HG03139 (cell line): ENCODE results near the gene CTU2.

Source experiments
- ATAC-seq: cut with Tn5 transposase; IDR thresholded peaks from one replicate; pipeline ENCODE4 v1.9.1; 2021; ENCODE audit not compliant: unreplicated experiment

The CTU2 gene

DNA sequence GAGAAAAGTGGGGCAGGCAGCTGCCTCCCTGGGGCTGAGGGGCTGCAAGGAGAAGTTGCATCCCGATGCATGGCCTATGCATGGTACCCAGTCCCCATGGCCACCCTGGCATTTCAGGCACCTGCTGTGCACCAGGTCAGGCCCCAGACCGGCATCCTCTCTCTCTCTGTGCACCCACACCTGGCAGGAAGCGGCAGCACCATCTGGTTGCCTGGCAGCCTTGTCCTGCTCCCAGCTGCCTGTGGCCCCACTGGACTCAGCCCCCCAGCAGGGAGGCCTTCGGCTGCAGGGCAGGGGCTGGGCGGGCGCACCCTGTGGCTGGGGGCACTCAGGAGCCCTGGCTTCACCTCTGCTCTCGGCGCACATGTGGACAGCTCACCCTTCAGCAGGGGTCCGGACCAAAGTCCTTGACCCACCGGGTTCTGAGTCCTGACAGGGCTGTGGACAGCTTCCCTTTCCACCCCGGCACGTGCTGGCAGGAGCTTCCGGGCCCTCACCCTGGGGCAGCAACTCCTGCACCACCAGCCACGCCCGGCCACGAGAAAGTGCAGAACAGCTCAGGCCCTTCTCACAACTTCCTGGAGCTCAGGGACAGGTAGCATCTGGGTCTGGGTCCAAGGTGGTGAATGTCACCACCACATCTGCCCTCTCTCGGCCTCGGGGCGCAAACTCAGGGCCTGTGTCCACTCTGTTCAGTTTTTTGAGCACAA, 36.7 kb downstream of the CTU2 start:
- ATAC-seq = no peak

DNA sequence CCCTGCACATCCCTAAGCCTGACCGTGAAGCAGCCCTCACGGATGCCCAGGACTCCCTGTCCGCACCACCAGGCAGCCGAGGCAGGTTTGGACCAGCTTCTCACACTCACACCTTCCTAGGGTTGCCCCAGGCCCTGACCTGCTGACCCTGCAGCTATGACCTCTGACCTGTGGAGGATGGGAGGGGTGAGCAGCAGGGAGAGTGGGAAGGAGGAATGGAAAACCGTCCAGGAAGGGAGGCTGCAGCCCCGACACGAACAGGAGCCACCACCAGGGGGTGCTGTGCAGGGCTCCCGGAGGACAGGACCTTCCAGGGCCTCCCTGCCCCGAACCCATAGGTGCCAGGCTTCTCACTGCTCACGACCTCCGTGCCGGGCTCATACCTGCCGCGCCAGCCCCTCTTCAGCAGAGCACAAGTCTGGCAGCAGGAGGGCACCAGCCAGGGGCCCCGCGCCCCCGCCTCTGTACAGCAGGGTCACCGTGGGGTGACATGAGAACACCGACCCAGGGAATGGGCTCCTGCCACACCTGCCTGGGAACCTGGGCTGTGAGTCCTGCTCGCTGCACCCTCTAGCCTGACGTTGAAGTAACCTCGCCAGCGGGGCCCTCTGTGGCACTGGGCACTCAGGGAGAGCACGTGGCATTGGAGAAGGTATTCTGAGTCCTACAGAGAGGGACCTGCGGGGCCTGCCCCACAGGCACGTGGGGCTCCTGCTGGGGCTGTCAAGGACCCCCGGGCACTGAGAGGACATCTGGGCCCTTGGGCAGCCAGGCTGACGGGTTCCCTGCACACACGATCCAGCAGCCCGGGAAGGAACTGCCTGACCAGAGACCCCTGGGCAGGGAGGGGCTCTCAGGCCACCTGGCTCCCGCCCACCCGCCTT, 37.6 kb downstream of the CTU2 start:
- no peak for ATAC-seq

DNA sequence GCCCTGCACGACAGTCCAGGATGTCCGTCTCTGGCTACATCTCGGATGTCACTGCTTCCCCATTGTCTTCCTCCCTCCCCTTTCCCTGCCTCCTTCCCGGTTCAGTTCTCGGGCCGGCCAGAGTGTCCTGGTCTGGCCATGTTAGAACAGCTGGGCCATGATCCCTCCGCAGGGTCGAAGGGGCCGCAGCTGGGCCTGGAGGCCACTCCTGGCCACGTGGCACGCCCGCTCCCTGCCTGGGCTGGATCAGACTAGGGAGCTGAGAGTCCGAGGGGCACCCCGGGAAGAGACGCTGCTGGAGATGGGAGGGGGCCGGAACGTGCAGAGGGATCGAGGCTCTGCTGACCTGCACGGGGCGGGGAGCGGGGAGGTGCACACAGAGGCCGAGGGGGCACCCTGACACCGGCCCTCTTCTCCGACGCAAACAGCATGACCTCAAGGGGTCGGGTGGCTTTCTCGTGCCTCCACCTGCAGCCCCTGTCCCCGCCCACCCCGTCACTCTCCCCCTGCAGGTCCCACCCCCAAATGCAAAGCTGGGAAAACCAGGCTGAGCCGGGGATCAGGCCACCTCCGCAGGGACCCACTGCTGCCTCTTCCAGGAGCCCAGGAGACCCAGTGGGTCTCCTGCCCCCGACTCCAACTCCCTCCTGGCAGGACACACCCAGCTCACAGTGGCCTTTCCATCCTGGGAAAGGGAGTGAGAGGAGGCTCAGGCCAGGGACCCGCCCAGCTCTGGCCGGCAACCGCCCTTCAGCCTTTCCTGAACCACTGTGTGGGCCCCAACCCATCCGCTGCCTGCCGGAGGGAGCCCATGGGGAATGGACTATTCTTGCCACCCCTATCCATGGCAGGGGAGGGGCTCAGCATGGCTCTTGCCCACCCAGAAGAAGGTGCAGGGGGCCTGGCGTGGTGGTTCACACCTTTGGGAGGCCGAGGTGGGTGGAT, 38.5 kb downstream of the CTU2 start:
- no peak for ATAC-seq

DNA sequence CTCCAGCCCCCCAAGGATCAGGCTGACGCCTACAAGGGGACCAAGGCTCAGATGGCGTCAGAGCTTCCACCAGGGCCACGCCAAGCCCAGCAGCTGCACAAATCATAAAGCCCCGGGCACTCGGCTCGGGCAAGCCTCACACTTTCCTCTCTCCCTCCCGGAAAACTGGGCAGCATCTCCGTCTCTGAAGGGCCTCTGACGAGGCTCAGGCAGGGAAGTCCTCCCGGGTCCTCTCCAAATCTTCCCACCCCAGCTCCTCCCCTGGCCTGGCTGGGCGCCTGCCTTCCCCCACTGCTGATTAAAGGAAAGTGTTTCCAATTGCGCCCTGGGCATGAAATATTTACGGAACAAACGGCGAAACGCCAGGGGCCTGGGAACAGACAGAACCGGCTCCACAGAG, 40.2 kb downstream of the CTU2 start:
- no peak for ATAC-seq

DNA sequence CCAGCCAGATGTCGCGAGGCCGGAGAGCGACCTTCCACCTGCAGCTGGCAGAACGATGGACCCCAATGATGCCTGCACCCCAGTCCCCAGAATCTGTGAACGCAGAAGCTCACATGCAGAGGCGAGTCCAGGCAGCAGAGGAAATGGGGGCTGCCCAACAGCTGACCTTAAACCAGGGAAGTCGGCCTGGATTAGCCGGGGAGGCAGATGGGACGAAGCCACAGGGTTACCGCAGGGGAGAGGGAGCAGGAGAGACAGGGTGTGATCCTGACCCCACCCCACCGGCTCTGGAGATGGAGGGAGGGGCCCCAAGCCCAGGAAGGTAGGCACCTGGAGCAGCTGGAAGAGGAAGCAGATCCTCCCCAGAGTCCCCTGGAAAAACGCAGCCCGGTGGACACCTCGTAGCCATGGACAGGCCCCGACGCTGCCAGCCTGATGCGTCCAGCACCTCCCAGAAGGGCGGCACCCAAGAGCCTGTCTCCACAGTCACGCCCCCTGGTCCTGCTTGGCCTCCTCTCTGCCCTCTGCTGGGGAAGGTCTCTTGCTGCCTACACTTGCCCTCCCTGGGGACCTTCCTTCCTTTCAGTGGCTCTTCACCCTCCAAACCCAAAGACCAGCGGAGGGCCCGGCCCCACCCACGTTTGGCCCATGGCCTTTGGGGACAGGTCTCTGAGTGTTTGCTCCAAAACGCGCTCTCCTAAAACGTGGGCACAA, 41.4 kb downstream of the CTU2 start:
- ATAC-seq = no peak

DNA sequence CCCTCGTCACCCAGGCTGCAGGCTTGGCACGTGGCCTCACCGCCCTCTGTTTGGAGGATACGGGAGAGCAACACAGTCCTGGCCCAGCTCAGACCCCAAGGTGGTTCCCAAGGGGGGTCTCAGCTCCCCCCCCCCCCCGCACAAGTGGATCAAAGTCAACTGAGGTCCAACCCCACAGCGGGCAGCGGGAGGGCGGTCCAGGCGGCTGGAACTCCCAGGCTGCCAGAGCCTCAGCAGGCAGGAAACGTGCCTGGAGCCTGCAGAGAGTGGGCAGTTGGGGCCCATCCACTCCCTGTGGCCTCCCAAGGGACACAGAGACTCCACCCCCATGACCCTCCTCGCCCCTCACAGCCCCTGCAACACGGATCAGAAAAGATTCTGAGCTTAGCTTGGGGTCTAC, 42.1 kb downstream of the CTU2 start:
- no peak for ATAC-seq

DNA sequence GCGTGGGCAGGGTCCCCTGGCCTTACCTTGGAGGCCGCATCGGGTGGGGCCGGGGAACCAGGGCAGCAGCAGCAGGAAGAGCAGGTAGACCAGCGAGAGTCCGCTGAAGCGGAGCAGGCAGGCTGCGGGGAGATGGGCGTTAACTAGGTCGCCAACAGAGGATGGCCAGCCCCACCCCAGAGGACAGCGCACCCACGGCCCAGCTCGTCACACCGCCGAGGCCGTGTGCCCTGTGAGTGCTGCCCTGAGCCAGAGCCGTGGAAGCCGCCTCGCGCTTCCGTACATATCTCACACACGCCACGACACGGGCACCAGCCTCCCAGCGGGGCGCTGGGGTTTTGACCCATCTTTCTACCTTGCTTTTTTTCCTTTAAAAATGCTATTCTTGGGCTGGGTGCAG, 43.1 kb downstream of the CTU2 start:
- ATAC-seq = no peak

DNA sequence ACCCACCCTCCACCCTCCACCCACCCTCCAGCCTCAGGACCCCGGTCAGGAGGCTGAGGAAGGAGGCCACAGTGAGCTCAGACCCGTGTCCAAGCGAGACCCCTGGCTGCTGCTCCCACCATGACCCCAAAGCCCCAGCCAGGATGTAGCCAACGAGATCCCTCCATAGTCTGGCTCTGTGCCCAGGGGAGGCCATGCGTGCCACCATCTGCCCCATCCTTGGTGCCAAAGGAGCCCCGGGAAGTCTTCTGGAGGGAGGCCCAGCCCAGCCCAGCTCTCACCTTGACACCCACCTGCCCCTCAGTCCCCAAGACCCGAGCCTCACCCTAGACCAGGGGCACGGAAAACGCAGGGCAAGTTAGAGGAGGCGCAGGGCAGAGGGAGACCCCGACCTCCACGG, 44.6 kb downstream of the CTU2 start:
- no peak for ATAC-seq

DNA sequence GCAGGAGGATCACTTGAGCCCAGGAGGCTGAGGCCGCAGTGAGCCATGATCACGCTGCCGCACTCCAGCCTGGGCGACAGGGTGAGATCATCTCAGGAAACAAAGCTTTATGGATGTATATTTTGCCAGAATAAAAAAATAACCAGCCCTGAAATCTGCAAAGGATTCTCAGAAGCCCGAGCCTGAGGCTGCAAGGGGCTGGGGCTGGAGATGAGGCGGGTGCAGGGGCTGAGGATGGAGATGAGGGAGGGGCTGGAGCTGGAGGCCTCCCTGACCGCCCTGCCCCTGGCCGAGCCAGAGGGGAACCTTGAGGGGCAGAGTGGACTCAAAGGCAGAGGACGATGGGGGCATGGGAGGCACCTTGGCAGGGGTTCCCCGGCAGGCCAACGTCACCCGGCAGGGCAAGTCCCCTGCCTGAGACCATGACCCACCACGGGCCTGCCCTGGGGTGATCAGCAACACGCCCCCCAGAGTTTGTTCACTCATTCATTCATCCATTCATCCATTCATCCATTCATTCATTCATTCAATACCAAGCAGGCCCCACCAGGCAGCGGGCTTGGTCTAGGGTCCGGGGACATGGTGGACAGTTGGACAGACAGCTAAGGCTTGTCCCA, 46.2 kb downstream of the CTU2 start:
- no peak for ATAC-seq

DNA sequence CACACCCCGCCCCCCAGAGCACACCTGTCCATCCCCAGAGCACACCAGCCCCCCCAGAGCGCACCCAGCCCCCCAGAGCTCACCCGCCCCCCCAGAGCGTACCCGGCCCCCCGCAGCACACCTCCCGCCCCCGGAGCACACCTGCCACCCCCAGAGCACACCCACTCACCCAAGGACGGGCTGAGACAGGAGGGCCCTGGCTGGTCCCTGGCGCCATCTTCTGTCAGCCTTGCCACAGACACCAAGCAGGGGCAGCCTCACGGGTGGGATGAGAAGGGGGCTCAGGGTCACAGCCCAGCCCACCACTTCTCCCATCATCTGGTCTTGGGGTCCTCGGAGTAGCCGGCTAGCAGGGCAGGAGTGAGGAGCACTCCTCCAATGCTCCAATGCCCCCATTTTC, 46.9 kb downstream of the CTU2 start:
- ATAC-seq = no peak

DNA sequence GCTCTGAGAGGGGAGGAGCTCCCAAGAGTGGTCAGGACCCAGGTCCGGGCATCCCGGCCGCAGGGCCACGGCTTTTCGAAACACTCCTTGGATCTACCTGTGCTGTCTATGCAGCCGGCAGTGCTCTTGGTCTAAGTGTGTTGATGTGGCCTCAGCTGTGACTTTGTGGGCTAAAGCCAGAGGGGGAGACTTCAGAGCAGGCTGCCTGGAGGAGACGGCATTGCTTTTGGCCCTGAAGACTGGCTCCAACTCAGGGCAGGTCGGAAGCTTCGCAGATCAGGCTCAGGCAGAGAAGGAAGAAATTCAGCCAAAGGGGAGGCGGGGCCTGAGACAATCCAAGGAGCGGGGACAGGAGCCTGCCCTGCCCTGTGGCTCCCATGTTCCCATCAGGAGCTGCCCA, 47.3 kb downstream of the CTU2 start:
- no peak for ATAC-seq

DNA sequence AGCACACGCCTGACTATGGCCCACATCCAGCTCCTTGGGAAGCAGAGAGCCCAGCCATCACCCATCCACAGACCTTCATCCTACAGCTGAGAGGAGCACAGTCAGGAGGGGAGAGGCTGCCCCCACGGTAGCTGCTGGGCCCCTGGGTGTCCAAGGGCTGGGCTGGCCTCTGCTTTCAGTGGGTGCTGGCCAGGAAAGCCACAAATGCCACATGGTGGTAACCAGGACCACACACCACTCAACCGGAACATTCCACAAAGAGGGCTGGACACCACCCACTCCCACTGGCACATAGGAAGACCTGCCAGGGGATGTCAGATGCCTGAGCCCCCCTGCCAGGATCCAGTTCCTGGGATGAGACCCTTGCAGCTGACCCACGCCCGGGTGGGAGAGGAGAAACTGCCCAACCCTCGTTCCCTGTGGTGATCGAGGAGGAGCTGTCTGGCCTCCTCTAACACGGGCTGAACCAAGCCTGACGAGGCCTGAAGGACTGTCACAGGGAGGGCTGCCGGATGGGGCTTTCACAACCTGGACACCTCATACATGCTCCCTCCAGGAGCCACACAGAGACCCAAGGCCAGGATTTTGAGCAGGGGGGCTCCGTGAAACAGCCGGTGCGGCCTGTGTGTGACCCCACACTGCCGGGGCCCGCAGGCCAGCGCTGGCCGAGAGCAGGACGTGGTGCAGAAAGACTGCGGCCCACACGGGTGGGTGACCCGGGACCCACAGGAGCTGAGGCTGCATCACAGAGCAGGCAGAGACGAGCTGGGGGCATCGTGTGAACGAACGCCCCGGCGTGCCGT, 48.0 kb downstream of the CTU2 start:
- ATAC-seq = no peak

DNA sequence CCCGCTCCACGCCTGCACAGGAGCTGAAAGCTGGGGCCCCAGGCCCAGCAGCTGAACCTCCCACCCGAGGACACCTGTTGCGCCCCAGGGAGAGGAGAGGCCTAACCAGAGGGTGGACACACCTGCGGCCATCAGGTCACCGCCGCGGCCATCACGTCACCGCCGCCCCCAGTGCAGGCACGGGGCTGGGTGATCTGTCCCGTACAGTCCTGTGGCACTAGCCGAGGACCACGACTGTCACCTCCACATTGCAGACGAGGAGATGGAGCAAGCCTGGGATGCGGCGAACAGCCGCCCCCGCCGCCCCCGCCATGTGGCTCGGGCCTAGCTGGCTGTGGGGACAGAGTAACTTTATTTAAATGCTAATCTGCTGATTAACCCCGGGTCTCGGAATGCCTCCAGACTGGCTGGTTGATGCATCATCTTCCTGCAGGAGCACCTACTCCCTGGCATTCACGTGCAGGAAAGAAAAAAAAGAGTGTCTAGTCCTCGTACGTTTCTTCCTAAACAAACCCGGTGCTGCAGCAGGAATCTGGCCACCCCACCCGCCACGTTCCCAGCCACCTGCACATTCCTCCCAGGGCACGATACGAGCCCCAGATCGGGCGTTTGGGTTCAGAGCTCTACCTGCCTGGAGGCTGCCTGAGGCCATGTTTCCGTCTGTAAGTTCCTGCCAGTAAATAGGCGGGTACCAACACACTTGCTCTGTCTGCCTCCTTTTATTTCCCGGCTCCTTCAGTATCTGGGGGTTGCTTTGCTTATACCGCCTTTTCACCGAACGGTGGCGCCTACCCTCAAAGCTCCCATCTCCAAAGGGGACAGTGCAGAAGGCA, 48.8 kb downstream of the CTU2 start:
- ATAC-seq = no peak

DNA sequence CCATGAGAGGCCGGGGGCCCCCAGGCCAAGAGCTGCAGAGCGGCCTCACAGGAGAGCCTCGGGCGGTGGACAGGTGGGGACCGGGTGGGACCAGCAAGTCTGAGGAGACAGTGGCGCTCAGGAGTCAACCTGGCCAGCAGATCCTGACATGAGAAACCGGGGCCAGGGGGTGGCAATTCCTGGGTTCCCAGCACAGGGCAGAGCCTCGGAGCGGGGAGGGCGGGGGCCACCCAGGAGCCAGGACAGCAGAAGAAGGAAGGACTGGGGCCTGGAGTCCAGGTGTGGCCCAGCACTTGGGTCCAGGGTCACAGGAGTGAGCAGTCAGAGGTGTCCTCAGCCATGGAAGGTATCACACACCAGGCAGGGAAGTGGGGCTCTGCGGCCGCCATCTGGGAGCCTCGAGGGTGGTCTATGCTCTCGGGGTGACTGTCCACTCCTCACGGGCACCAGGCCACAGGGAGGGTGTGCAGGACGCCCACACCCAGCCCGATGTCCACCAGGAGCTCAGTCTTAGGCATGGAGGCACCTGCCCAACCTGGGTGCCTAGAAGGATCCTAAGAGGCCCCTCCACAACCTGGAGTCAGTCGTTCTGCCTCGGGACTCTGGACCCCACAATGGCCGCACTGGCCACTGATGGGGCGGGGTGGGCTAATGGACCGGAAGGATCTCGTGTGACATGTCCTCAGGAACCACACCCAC, 49.6 kb downstream of the CTU2 start:
- no peak for ATAC-seq

DNA sequence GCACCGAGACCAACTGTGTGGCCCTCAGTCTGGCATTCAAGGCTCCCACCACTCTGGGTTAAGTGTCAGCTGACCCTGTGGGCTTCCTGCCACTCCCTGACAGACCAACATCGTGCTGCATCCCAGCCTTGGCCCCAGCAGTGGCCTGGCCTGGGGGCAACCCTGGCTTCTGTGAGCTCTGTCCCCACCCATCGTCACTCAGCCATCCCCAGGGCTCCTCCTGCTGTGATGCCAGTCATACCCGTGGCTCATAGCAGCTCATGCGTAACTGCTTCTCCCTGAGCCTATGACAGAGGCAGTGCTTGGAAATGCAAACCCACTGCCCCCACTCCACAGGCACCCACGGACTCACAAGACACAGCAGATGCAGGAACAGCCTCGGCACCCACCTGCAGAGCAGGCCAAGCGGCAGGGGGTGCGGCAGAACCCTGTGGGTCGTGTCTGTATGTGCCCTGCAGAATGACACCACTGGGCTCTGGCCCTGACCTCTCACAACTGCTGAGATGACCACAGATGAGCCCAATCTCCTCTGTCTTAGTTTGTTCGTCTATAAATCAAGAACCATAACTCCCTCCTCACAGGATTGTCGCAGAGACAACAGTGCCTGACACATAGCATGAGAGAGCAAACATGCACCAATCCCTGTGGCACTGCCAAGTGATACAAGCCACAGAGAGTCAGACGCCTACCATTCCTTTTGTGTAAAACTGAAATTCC, 52.1 kb downstream of the CTU2 start:
- no peak for ATAC-seq

DNA sequence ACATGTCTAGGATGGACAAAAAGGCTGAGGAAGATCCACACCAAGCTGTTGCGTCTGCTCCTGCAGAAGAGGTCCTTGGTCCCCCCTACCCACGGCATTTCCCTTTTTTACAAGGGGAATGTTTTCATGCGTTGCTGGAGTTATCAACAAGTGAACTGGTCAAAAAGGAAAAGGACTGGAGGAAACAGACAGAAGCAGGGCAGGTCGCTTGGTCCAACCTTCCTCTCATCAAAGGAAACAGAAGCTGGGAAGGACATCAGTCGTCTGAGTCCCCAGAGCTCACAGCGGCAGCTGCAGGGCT, 52.6 kb downstream of the CTU2 start:
- no peak for ATAC-seq

DNA sequence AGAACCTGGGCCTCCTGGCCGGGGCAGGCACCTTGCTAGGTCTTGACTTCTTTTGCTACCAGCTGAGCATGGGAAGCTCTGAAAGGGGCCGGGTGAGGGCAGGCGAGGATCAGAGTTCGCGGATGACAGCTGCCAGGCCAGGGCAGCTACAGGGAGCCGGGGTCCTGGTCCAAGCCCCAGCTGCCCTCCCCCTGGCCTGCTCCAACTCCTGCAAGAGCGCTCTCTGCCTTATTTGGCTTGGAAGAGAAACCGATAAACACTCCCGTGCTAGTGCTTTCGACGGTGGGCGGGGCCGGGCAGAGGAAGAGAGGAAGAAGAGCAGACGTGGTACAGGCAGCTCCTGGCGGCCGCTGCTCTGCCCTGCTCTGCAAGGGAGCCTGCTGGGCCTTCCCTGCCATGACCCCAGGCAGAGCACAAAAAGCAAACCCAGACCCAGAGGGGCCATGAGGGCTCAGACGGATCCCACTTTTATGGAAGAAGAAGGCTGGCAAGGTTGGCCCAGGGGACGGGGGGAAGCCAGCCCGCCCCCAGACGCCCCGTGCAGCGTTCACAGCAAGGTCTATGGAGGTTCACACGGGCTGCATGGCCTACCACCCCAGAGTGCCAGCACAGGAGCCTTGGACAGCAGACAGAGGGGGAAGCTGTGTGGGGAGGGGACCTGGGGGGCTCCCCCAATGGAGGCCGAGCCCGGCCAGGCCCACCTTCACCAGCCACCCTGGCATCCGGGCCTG, 53.1 kb downstream of the CTU2 start:
- ATAC-seq = no peak
